GM12872 (cell line): Measurements from ENCODE around the gene OR52H1.

Source experiments
- CTCF ChIP-seq: IDR thresholded peaks from 3 replicates; pipeline ENCODE4 v1.5.1; 2011; ENCODE audit warnings: low read depth, mild to moderate bottlenecking, low read length, moderate library complexity; ENCODE audit not compliant: insufficient read depth

The OR52H1 gene

DNA sequence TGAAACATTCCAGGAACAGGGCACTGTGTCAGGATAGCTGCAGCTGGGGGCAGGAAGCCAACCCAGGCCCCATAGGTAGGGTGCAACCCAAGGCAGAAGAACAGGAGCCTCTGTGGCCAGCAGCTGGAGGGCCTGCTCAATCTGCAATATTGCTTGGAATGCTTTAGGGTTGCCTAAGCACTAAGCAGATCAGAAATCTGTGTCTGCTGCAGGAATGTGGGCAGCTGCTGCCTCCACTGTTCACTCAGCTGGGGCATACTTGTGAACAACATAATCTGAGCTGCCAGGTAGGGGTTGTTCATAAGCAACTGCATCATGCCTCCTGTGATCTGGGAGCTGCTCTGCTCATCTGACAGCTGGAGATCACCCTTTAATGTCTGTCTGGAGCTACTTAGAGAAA is 33.5 kb downstream of the OR52H1 start:
- TF ChIP-seq CTCF, result no peak

- TF ChIP-seq CTCF, result no peak
These were observed 38.5 kb downstream of the OR52H1 start, which contains the start of gene UBQLN3 for GRCh38 chr11:5509803-5510202. Gene UBQLN3 (minus strand): TSS chr11:5509957. CDS start chr11:5509558, 399 bp downstream.

DNA sequence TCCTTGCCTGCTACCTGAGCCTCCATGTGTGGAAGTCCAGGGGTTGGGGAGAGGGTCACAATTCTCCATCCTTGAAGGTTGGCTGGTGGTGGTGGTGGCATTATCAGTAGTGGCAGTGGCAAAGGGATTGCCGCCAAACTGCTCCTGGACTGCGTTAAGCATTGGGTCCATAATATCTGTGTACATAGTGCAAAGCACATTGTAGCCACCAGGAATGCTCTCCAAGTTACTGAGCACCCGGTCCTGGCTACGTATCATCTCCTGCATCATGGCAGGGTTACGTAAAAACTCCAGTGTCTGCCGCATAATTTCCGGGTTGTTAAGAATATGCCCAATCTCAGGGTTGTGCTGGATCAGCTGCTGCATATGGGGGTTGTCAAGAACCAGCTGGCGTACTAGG is 39.7 kb downstream of the OR52H1 start:
- no peak for TF ChIP-seq CTCF

GRCh38 chr11:5507933-5508305 is 40.4 kb downstream of the OR52H1 start:
- TF ChIP-seq CTCF, result no peak

DNA sequence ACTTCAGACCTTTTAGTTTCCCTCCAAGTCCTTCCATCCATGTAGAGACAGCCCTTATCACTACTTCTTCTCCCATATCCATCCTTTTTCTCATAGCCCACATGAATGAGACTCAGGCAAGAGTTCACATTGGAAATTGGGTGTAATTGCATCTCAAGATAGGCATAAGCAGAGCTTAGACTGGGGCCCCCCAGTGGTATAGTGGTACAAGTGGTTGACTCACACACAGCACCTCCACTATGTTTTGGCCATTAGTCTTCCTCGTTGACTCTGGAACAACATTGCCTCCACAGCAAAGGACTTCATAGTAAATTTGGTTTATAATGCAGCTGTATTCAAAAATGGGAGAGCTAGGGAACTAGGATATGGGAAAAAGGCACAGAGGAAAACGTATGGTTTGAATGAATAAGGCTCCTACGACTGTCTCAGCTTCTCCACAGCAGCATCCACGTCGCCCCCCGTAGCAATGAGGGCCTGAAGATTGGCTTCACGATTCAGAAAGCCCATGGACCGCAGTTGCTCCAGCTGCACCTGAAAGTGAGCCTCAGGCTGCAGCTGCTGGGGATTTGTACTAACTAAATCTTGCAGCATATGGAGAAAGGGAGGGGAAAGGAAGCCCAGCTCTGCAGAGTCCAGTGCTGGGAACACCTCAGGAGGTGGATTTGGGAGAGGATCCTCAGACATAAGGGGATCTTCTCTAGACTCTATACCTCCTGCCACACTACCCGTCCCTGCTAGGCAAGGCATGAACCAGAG is 41.0 kb downstream of the OR52H1 start:
- no peak for TF ChIP-seq CTCF

DNA sequence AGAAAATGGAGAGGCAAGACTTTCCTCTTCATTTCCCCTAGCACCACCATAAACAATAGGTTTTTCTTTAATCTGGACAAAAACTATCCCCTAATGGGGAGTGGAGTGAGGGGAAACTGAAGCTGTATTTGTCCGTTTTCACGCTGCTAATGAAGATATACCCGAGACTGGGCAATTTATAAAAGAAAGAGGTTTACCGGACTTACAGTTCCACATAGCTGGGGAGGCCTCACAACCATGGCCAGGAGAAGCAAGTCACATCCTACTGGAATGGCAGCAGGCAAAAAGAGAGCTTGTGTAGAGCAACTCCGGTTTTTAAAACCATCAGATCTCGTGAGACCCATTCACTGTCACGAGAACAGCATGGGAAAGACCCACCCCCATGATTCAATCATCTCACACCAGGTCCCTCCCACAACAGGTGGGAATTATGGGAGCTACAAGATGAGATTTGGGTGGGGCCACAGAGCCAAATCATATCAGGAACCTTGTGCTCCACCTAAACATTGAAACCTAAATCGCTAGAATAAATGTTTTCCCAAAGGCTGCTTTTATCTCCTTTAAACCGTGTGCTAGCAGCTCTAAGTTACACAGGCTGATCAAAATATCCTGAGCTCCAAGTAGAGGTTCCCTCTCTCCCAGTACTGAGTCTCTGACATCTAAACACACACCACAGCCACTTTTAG is 42.8 kb downstream of the OR52H1 start:
- no peak for TF ChIP-seq CTCF

DNA sequence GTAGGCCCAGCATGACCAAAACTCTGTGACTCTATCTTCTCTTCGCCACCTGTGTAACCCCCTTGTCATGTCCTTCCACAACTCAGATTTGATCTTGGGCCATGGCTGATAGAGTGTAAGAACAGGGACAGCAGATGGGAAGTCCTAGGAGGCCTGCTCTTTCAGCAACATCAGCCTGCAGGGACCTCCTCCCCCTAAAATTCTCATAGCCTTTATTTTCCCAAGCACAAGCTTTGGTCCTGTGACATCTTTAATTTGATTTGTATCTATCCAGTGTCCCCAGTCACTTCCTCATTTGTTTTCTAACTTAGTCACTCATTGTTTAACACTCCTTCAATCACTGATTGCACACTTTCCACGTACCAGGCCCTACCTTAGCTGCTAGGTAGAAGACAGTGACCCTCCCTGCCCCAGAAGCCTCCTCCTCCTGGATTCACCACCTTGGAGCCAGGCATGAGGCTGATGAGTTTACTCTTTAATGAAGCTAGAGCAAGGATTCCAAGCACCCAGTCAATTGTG is 43.9 kb downstream of the OR52H1 start:
- TF ChIP-seq CTCF, result no peak
